ELR (cell line): ENCODE measurements around the gene GNAO1.

Source experiments
- DNase-seq: peaks from one replicate; pipeline ENCODE4 v3.0.0-alpha.2; 2015; ENCODE audit warnings: low read depth

GNAO1 gene

DNA sequence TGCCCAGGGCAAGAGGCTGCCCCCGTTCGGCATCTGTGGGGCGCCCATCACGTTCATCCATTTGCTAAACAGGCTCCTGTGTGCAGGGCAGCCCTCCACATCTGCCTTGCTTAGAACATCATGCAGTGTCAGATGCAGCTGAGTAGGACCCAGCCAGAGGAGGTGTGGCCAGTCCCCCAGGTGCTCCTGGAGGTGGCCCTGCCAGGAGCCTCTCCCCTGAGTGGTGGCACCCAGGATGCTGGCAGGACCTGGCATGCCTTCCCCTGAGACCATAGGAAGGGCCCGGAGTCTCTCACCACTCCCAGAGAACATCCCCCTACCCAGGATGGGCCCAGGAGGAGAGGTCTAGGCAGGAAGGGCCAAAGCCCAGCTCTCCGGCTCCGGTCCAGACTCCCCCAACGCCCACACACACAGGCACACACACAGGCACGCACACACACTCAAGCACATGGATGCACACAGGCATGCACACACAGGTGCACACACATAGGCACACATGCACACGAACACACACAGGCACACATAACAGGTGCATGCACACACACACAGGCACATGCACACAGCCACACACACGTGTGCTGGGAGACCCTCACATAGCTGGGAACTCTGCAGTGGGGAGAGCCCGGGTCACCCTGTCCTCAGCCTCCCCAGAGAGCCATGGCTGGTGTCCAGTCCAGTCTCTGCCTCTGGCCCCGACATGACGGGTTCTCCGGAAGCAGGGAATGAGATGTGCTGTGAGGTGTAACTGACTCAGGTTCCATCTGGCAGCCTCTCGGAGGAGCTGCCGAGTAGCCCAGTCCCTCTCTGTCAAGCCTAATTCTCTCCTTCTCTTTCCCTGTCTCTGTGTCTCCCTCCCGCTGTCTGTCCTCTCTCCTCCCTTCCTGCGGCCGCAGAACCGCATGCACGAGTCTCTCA, 159.5 kb downstream of the GNAO1 start:
- DNase-seq = no peak

DNA sequence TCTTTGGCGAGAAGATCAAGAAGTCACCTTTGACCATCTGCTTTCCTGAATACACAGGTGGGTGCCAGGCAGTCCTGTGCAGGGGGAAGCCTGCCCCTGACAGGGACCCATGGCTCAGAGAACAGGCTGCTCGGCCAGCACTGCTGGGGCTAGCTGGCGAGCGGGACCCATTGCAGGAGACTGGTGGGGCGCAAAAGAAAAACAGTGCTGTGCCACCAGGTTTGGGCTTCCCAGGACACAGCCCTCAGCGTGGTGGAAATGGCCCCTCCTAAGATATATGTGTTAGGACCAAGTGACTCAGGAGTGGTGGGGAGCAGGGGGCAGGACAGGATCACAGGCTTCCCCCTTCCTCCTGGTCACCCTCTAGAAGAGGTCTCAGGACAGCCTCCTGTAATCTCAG, 160.2 kb downstream of the GNAO1 start:
- DNase-seq = no peak

DNA sequence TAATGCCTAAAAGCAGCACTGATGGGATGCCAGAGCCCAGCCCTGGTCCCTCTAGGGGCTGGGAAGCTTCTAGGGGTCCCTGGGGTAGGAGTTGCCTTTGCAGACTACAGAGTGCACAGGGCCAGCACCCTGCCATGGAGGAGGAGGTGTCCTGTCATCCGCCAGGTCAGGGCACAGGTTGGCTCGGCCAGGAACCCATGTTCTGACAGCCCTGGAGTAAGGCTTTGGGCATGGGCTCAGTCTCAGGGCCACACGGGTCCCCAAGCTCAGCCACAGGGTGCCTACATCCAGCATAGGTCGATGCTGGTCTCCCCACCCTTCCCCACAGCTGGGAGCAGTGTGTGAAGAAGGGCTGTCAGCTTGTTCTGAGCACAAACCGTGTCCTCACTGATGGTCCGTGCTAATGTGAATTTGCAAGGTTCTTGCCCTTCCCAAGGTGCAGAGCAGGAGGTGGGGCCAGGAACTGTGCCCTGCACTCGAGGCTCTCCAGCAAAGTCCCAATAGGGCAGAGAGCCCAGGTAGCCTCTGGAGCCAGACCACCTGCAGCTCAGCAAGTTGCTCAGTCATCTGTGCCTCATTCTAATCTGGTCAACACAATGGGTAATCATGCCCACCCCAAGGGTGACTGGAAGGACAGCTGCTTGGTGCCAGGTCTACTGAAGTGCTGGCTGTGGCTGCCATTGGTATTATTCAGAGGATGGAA, 161.2 kb downstream of the GNAO1 start:
- DNase-seq = no peak

DNA sequence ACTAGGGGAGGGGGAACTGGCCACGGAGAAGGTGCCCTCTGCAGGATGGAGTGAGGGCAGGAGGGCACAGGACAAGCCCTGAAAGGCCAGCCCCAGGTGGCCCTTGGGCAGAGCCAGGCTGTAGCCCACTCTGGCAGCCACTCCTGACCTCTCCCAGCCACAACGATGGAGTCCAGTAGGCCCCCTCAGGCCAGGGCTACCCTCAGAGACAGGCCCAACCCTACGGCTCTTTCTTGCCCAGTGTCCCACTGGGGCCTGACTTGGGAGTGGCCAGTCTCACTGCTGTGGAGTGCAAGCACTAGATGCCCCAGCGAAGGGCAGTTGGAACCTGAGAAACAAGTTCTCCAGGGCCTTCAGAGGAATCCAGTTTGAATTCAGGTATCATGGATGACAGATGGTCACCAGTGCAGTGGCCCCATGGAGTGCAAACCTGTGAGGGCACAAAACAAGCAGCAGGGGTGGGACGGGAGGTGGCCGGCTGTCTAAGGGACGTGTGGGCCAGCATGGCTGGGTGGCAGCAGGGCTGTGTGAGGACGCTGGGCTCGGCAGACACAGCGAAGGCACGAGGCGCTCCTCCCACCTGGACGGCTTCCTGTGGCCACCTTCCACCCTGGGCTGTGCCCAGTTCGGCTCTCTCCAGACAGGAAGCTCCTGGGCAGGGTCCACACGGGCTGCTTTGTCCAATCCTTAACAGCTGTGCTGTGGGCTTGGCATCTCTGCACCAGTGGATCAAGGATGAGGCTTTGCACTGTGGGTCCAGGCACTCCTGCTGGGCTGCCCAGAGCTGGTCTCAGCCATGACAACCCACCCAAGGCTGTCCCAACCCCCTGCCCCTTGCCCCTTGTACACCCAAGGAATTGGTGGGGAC, 162.0 kb downstream of the GNAO1 start:
- DNase-seq = no peak

DNA sequence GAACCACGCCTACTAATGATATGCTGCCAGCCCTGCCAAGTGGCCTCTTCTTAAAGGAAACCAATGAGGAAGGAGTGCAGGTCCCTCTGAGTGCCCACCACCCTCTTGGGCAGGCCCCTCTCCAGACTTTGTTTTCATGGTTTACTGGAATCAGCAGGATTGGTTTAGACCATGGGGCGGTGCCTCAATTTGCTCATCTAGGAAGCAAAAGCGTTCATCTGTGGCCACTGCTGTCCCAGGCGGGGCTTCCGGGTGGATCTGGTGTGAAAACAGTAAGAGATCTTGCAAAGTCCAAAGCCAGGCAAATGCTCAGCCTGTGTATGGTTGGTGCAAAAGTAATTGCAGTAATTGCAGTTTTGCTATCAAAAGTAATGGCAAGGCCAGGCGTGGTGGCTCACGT, 162.7 kb downstream of the GNAO1 start:
- DNase-seq = no peak

DNA sequence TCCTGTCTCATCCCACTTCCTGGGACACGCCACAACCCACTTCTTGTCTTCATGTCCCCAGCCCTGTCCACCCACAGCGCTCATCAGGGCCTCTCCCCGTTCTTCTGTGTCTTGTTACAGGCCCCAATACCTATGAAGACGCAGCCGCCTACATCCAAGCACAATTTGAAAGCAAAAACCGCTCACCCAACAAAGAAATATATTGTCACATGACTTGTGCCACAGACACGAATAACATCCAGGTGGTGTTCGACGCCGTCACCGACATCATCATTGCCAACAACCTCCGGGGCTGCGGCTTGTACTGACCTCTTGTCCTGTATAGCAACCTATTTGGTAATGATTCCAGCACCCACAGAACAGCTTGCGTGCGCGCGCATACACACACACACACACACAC, 163.5 kb downstream of the GNAO1 start:
- DNase-seq = no peak

DNA sequence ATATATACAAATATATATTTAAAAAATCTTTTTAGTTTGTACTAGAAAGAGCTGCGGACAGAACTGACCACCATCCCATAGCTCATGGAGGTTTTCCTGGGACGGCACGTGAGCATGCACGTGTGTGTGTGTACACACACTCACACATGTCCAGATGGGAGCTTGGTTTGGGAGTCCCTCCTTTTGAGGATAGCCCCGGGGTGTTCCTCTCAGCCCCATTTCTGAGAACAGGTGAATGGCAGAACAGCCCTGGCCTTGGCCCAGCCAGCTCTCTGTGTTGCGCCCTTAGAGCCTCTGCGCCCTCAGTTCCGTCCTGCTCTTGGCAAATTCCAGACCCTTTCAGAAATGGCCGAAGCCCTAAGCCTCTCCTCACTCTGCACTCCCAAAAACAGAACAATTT, 163.9 kb downstream of the GNAO1 start:
- no peak for DNase-seq

DNA sequence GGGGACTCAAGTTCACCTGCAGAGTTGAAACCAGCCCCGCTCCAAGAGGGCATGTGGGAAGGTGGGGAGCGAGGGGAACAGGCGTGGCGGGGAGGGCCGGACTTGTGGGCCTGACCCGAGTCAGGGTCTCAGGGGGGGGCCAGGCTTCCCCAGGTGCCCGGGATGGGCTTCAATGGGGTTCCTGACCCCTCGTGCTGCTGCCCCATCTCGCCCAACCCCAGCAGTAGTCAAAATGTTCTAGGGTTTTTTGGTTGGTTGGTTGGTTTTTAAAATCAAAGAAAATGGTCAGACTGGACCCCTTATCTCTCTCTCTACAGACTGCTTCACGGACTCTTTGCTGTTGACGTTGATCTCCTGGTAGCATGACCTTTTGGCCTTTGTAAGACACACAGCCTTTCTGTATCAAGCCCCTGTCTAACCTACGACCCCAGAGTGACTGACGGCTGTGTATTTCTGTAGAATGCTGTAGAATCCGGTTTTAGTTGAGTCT, 164.5 kb downstream of the GNAO1 start:
- no peak for DNase-seq

DNA sequence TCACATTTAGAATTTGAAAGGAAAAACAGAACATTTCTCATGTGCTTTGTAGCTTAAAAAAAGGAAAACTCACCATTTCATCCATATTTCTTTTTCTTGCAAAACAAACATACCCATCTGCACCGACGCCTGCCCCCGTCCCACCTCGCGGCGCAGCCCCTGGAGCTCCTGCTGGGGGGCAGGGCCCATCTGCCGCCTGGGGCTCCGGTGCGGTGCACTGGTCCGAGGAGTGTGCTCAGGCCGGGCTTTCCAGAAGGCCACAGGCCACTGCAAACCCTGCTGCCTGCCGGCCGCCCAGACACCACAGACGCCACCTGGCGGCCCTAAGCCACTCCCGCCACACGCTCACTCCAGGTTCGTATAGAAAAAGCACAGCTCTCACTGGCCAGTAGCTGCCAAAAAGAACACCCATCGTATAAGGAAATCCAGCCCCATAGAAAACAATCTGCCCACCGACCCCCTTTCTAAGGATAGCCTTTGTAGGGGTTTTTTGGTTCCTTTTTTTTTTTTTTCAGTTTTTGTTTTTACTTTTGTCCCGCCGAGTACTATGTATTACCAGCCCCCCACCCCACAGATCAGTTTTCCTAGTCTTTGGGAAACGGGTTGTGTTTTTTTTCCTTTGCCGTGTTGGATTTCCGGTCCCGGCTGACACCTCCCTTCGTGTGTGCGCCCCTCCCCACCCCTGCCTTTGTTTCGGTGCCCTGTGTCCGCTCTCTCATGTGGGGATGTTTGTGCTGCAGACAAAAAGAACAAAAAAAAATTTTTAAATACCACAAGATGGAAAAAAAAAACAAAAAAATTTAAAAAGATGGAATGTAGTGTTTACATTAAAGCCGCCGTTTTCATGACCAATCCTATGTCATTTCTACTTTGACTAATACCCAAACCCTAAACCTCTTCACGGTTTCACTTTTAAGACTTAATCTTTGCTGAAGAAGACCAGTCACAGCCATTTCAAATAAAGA, 165.3 kb downstream of the GNAO1 start:
- DNase-seq = peak; percentile 92

DNA sequence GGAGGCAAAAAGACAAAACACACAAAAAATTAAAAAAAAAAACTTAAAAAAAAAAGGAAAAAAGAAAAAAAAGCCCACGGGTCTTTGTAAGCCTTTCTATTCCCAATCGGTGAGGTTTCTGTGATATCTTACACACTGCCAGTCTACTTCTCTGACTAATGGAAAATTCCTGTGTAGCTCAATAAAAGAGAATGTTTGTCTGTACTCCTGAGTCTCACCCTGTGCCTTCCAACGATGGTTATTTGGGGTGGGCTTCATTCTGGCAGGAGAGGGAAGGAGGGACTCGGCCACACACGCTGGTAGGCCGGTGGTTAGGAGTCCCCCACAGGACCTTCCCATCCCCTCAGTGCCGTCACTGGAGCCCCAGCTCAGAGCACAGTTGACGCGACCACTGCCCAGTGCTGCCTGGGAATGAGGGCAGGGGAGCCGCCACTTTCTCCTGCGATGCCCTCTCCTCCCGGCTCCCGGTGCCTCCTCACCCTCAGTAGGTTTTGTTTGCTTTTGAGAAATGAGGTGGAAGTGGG, 166.0 kb downstream of the GNAO1 start:
- DNase-seq = peak; percentile 73

DNA sequence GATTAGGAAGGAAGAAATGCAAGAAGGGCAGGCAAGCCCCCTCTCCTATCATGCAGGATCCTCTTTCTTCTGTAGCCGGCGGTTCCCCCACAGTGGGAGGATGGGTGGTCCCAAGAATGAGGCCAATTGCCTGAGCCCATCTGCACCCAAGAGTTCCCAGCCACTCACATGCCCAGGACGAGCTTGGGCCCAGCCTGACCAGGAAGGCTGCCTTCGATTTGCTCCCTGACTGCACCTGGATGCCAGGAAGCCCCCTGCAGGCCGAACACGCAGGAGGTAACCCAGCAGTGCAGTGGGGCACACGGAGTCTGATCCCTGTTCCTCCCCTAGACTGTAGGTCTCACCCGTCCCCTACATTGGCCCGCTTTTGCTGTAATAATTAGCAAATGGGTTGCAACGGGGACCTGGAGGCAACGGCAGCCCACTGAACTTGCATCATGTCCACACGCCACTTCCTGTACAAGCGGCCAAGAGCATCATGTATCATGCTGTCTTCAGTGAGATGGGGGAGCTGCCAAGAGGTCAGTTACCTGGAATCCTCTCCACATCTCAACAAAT, 166.6 kb downstream of the GNAO1 start:
- no peak for DNase-seq

DNA sequence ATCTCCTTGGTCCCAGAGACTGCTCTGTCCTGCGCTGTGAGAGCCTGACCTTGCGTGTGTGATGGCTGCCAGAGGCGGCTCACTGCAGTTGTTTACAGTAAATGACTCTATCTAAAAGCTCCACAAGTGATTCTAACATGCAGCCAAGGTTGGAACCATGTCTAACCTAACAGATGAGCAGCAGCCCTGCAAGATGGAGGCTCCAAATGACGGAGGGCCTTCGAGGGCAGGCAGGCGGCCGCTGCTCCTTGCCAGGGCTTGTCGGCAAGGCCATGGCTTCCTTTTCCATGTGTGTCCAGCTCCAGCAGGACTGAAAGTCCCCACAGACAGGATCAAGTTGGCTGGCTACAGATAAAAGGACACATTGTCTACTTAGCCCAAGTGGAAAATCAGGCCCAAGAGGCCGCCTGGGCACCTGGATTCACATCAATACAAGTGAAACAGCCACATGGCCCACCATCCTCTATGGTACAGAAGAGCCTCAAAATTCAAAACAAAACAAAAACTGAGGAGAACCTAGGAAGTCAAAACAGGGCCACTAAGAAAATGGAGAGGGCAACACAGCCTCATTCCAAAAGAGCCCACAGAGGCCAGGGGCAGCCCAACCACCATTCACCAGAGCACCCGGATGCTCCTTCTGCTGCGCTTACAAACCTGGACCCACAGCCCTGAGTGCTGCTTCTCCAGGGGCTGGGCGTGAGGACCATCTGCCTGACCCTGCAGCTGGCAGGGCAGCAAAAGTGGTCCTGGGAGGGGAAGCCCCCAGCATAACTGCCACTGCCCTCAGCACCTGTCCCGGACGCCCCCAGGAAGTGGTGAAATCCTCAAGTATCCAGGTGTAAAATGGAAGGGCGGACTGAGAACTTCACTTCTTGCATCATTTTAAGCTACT, 169.1 kb downstream of the GNAO1 start:
- DNase-seq = no peak

DNA sequence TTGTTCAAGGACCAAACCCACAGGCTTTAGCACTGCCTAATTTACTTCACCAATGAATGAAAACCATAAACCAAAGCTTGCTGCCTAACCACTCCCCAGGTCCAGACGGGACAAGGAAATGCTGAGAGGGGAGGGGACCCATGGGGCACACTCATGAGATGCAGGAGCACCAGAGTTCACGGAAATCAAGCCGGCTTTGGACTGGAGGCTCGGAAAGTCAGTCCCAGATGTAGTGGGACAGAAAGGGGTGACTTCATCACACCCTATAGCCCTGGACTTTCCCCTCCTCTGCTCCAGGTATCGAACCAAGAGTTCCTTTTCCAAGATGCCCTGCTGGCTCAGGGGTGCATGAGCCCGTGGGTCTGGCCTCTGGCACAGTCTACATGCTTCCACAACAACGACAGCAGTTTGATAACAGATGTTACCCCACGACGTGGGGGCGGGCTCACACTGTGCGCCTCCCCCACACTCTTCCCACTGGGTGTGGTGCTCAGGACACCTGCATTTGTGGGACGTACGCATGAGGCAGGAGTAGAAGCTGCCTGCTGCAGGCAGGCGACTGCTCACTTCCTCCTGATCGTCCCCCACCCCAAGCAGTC, 170.9 kb downstream of the GNAO1 start:
- no peak for DNase-seq

DNA sequence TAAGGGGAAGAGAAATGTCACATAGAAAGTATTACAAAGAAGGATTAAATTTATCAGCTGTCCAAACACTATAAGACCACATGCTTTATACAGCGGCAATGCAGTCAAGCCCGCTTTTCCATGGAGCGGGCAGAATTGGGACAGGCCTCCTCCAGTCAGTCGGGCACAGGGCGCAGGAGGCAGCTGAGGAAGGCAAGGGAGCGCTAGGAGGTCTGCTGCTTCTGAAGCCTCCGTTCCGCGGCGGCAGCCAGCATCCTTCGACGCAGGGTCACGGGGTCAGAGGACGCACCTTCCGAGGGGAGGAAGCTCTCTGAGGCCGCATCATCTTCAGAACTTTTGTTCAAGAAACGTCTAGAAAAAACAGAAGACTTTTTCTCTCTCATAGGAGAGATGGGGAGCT, 171.4 kb downstream of the GNAO1 start:
- no peak for DNase-seq

DNA sequence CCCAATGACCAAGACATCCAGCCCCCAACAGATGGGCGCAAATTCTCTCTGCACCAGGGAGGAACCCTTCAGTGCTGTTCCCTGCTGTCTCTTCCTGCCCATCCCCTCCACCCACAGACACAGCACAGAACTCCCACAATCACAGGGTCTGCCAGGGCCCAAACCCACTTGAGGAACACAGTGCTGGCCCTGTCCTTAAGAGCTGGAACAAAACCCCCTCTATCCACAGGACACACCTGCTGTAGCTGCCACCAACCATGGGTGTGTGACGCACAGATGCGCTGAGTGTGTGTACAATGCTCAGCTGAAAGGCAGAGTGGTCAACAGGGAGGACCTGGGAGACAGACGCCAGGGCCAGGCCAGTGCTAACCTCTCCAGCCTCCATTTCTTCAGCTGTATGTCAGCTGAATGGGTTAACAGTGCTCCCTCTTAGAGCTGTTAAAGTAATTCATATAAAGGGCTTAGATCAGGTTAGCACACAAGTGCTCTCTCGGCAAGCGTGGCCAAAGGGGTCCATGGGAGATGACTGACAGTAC, 172.0 kb downstream of the GNAO1 start:
- no peak for DNase-seq

DNA sequence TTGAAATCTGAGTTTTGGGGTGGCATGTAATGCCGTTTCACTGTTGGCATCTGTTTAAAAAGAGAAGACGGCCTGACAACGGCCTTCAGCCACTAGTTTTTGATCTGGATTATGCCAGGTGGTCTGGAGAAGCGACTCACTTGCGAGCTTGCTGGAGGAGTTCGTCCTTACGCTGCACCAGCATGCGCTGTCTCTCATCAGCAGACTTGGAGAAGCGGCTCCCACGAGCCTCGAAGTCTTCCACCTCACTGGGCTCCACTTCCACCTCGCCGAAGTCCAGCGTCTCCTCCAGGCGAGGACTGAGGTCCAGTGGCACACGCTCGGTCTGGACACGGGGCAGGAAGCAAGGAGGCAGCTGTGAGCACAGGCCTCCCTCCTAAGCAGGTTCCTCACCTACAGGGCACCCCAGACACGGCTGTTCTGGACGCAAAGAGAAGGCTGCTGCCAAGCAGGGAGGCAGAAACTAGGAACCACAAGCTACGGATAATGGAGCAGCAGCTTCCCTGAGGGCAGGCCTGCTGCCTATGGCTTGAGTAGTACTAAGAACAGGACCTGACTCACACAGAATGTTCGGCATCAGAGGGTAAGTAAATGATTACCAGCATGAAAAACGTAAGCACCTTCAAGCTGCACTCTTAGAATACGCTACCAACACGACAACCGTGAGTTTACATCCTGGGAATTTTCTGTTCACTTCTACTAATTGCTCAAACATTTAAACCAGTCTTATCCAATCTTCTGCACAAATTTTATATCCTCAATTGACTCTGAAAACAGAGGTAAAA, 172.7 kb downstream of the GNAO1 start:
- DNase-seq = no peak

DNA sequence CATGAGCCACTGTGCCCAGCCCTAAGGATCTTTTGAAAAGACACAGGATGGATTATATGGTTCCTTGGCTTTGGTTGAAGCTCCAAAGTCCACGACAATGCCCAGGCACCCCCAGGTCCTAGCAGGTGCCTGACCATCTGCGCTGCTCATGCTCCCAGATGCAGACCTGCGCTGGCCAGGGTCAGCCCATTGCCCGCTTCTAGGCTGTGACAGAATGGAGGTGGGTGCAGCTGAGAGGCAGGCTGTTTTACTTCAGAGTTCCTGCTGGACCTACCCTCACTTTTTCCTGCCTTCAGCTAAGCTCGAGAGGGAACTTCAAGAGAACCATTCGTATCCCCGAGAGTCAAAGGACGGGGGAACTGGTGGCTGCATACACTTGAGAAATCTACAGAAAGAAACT, 173.6 kb downstream of the GNAO1 start:
- DNase-seq = no peak

DNA sequence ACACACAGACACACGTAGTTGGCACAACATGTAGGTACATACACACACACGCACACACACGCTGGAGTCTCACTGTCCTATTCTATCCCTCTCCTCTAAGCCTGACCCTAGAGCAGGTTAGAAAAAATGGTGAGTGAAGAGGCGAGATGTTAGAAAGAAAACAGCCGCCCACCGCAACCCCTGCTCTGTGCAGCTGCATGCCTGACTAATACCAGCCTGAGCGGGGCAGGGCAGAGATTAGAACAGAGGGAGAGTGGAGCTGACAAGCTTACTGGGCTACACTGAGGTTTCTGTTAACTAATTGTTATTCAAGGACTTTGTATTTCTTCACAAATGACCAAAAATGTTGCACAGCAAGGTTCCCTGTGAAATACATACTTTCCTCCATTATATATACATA, 174.3 kb downstream of the GNAO1 start:
- no peak for DNase-seq
